ENCODE measurements around the gene SSC5D. TPM values are rescaled to one million over a fixed set of nuclear protein-coding genes. Genes with fewer than 3 reads are reported as not detected.

Gene SSC5D
- total and polyA plus RNA-seq, 10 donors = 0.61 to 30.6 (median 16.2) TPM

- Histone ChIP-seq H3K9me3 (no peaks in the 10 kb centered on the region), H3K4me3 (peak overlapping the region in 7 of 8 donors; percentile 25 to 63 (median 37)), H3K4me1 (peaks cover 0 to 13% (median 11%) of the 10 kb centered on the region in 6 donors), H3K27ac (peak overlapping the region; percentile 71 to 88 (median 82)), H3K36me3 (peaks cover 0 to 11% (median 0%) of the 10 kb centered on the region in 6 donors), H3K27me3 (replicated peaks in 1 of 7) (peaks cover 0 to 27% (median 0%) of the 10 kb centered on the region in 7 donors)
- peak; percentile 96 for DNase-seq
- WGBS, 5 donors = 8 to 15% (median 9%) methylated on average over 37 to 61 of the region's 61 CpGs
- TF ChIP-seq POLR2AphosphoS5 (IDR thresholded peaks at IDR 0.05) = peak; percentile 57 to 83 (median 78)
- no peak for TF ChIP-seq POLR2A (IDR thresholded peaks at IDR 0.05)
- TF ChIP-seq CTCF (IDR thresholded peaks at IDR 0.05 in 8 of 11, conservative IDR thresholded peaks at IDR 0.05 in 3 of 11) = peak; percentile 67 to 98 (median 87)
- intact Hi-C loops (cut with DNase I; ENCODE audit: low total_unique reads) = loop anchor here (2.0 kb wide), 1 partner anchor 116 kb away; no protein-coding TSS in a partner anchor
These were observed 28.8 kb downstream of the SSC5D start for GRCh38 chr19:55516878-55517620.

- Histone ChIP-seq H3K27ac (no peak overlapping the region), H3K27me3 (replicated peaks in 1 of 7) (peaks cover 0 to 21% (median 0%) of the 10 kb centered on the region in 7 donors), H3K4me3 (no peak overlapping the region), H3K9me3 (no peaks in the 10 kb centered on the region), H3K36me3 (peaks cover 0 to 5% (median 0%) of the 10 kb centered on the region in 6 donors), H3K4me1 (peaks cover 0 to 13% (median 11%) of the 10 kb centered on the region in 6 donors)
- no peak for DNase-seq
- intact Hi-C loops (cut with DNase I; ENCODE audit: low total_unique reads) = no loop called here
- no peak for TF ChIP-seq POLR2AphosphoS5 (IDR thresholded peaks at IDR 0.05)
- no peak for TF ChIP-seq CTCF (IDR thresholded peaks at IDR 0.05 in 8 of 11, conservative IDR thresholded peaks at IDR 0.05 in 3 of 11)
- no peak for TF ChIP-seq POLR2A (IDR thresholded peaks at IDR 0.05)
- 80 to 94% (median 87%) methylated on average over 10 of the region's 10 CpGs for WGBS, 5 donors
These were observed 31.4 kb downstream of the SSC5D start for GRCh38 chr19:55519451-55520311.

GRCh38 chr19:55520691-55521292 is 32.6 kb downstream of the SSC5D start:
- Histone ChIP-seq H3K36me3 (peaks cover 0 to 5% (median 0%) of the 10 kb centered on the region in 6 donors), H3K4me3 (no peak overlapping the region), H3K27me3 (replicated peaks in 1 of 7) (peaks cover 0 to 22% (median 0%) of the 10 kb centered on the region in 7 donors), H3K4me1 (peaks cover 0 to 13% (median 11%) of the 10 kb centered on the region in 6 donors), H3K9me3 (no peaks in the 10 kb centered on the region), H3K27ac (no peak overlapping the region)
- DNase-seq = no peak
- intact Hi-C loops (cut with DNase I; ENCODE audit: low total_unique reads) = no loop called here
- 77 to 84% (median 81%) methylated on average over 14 of the region's 14 CpGs for WGBS, 5 donors
- TF ChIP-seq CTCF (IDR thresholded peaks at IDR 0.05 in 8 of 11, conservative IDR thresholded peaks at IDR 0.05 in 3 of 11) (no peak), POLR2AphosphoS5 (IDR thresholded peaks at IDR 0.05) (no peak), POLR2A (IDR thresholded peaks at IDR 0.05) (no peak)

All from spleen (tissue), 11 donors.